Panc1 (cell line): ENCODE results near the gene OVOL1. TPM values are rescaled to one million over a fixed set of nuclear protein-coding genes. Genes with fewer than 3 reads are reported as not detected.
A peak's percentile ranks its signal among the peaks of the same experiment; 100 is the strongest.

Experiments
- ATAC-seq: fragments of 200-7000 bp; cut with Tn5 transposase; 2 replicates; pipeline ENCODE4 v1.9.1; 2020; ENCODE audit warnings: mild to moderate bottlenecking, moderate library complexity
- BruUV-seq: library from RNA; stranded (reverse); fragments of 400-500 nt; replicated peaks from 2 replicates; lab custom pipeline; 2021; lab: Mats Ljungman, UMichigan
- CTCF ChIA-PET: fragments of 300-600 bp; sonication (Branson Sonifier 250); formaldehyde crosslinking; loops from one replicate; lab custom pipeline; 2022; ENCODE audit warnings: antibody characterized with exemption; lab: Charles Lee
- POLR2A ChIA-PET: fragments of 300-600 bp; sonication (Branson Sonifier 250); formaldehyde crosslinking; loops from one replicate; lab custom pipeline; 2022; ENCODE audit warnings: antibody characterized with exemption; lab: Charles Lee
- DNase-seq: peaks from one replicate; pipeline ENCODE4 v3.0.0-alpha.2; 2010; ENCODE audit warnings: low read depth, low spot score
- H3K27ac ChIP-seq: 2 replicates; pipeline ENCODE4 v1.5.1; 2011; ENCODE audit warnings: mild to moderate bottlenecking, low read length, inconsistent platforms
- H3K27me3 ChIP-seq: fragments of 200-500 bp; sonication (Bioruptor generic); 2 replicates; pipeline ENCODE4 v1.6.0; 2014; ENCODE audit warnings: low read length, inconsistent platforms; ENCODE audit not compliant: control insufficient read depth, insufficient read depth
- H3K36me3 ChIP-seq: fragments of 200-500 bp; sonication (Bioruptor generic); 2 replicates; pipeline ENCODE4 v1.5.1; 2014; ENCODE audit warnings: inconsistent platforms, mild to moderate bottlenecking, low read length, moderate library complexity; ENCODE audit not compliant: control insufficient read depth, insufficient read depth
- H3K4me1 ChIP-seq: 2 replicates; pipeline ENCODE4 v1.5.1; 2011; ENCODE audit warnings: inconsistent platforms, mild to moderate bottlenecking, low read length, moderate library complexity; ENCODE audit not compliant: control insufficient read depth, insufficient read depth
- H3K4me3 ChIP-seq, 2 experiments: 2 replicates each; pipeline ENCODE4 v1.5.1; 2011 to 2012; ENCODE audit warnings: low read depth in 2 of 2, low read length in 2 of 2, mild to moderate bottlenecking in 2 of 2, inconsistent platforms in 1 of 2, moderate library complexity in 1 of 2
- H3K9me3 ChIP-seq: fragments of 200-500 bp; sonication (Bioruptor generic); 2 replicates; pipeline ENCODE4 v1.5.1; 2014; ENCODE audit warnings: low read depth, mild to moderate bottlenecking, inconsistent platforms, low read length, moderate library complexity; ENCODE audit not compliant: control insufficient read depth, insufficient read depth
- CTCF ChIP-seq: fragments of 450-650 bp; IDR thresholded peaks from 2 replicates; pipeline ENCODE4 v1.5.1; 2017; ENCODE audit warnings: mild to moderate bottlenecking
- POLR2AphosphoS5 ChIP-seq: IDR thresholded peaks from 2 replicates; pipeline ENCODE4 v1.6.1; 2012; ENCODE audit warnings: mild to moderate bottlenecking, low read depth, low read length, moderate library complexity
- REST ChIP-seq, 2 experiments: IDR thresholded peaks; 2 replicates each; pipeline ENCODE4 v1.6.1; 2011 to 2012; ENCODE audit warnings: low read depth in 2 of 2, control low read depth in 1 of 2, low read length in 1 of 2, mild to moderate bottlenecking in 1 of 2, moderate library complexity in 1 of 2; ENCODE audit not compliant: insufficient read depth in 1 of 2
- SIN3A ChIP-seq: IDR thresholded peaks from 2 replicates; pipeline ENCODE4 v1.6.1; 2012; ENCODE audit warnings: low read depth, mild to moderate bottlenecking, low read length, moderate library complexity, borderline replicate concordance; ENCODE audit not compliant: insufficient read depth
- TCF7L2 ChIP-seq: IDR thresholded peaks from 2 replicates; pipeline ENCODE4 v1.6.1; 2011; ENCODE audit warnings: mild to moderate bottlenecking, low read depth, low read length, inconsistent platforms
- in situ Hi-C: cut with HindIII; loops from 2 replicates; pipeline ENCODE4 v1.10.0; 2016; ENCODE audit warnings: low sequenced_read_pairs, low pct_unique_long_range_greater_than_20kb
- intact Hi-C: fragments of 100-400 bp; cut with micrococcal nuclease; formaldehyde crosslinking; loops from one replicate; pipeline ENCODE4 v1.10.0; 2022; ENCODE audit not compliant: unreplicated experiment
- total RNA-seq: library from RNA; stranded (reverse); gene quantifications from one replicate; pipeline ENCODE4 v1.2.1, GENCODE V29; 2021; ENCODE audit not compliant: unreplicated experiment

Gene OVOL1
- total RNA-seq, 1 experiment from 2014 or later: 0.23 TPM

GRCh38 chr11:65743681-65744025 is 43.2 kb upstream of the OVOL1 start:
- BruUV-seq: no TSS peak
- H3K9me3 ChIP-seq: no peaks in the 10 kb centered on the region
- no peak overlapping the region; a peak in 1 of 4 replicates for H3K4me3 ChIP-seq
- peaks cover 5% of the 10 kb centered on the region; the same call in 1 of the 2 replicates for H3K27me3 ChIP-seq
- POLR2A ChIA-PET: interaction anchor here (0.6 kb wide), 1 partner anchor 207 kb away, joined by 4 read pairs; no protein-coding TSS in a partner anchor
- no peak overlapping the region for H3K27ac ChIP-seq
- CTCF ChIA-PET: no interaction called here
- H3K4me1 ChIP-seq: 0 out of 2 replicates have a peak, but pooled peaks cover 7% of the 10 kb centered on the region
- ATAC-seq (peak; percentile 40), DNase-seq (no peak)
- TF ChIP-seq POLR2AphosphoS5 (no peak), REST (IDR thresholded peaks at IDR 0.05; ENCODE audit: insufficient read depth in 1 of 2, low read depth in 2 of 2, low read length in 1 of 2) (no peak), CTCF (no peak), TCF7L2 (no peak), SIN3A (no peak)
- intact Hi-C loops (no loop called here), in situ Hi-C loops (no loop called here)
- H3K36me3 ChIP-seq: no peaks in the 10 kb centered on the region

GRCh38 chr11:65744026-65744698 is 42.7 kb upstream of the OVOL1 start:
- Histone ChIP-seq H3K27me3 (peaks cover 5% of the 10 kb centered on the region; the same call in 1 of the 2 replicates), H3K4me1 (0 out of 2 replicates have a peak, but pooled peaks cover 7% of the 10 kb centered on the region), H3K4me3 (peak overlapping the region in 1 of 2 experiments; percentile 26; a peak in 2 of 4 replicates), H3K27ac (no peak overlapping the region), H3K9me3 (no peaks in the 10 kb centered on the region), H3K36me3 (no peaks in the 10 kb centered on the region)
- in situ Hi-C loops: no loop called here
- ChIA-PET CTCF (interaction anchor here (0.7 to 1.7 kb wide), 16 partner anchors 16 to 198 kb away, joined by 3 to 15 read pairs (median 4); partner anchors contain the start of gene KAT5), POLR2A (interaction anchor here (0.7 kb wide), 1 partner anchor 104 kb away, joined by 5 read pairs; no protein-coding TSS in a partner anchor)
- BruUV-seq: no TSS peak
- peak; percentile 95 for ATAC-seq
- DNase-seq: no peak
- TF ChIP-seq POLR2AphosphoS5 (no peak), CTCF (peak; percentile 89)
- intact Hi-C loops: no loop called here
